Skin epidermis (tissue), 12 donors: Measurements from ENCODE around the gene CEP63.
"Not testable (repeated sequence)": the region's sequence is repeated elsewhere in the genome, so short reads cannot be mapped to it uniquely, and the experiment has no call there.

Experiments used
- H3K27ac ChIP-seq, 21 experiments: fragments of 200-600 bp; sonication (generic) in 11 of 21; one replicate each; pipeline ENCODE4 v1.5.0; 2020; ENCODE audit warnings: mild to moderate bottlenecking in 3 of 21, inconsistent platforms in 2 of 21, moderate library complexity in 2 of 21
- H3K4me3 ChIP-seq, 7 experiments: fragments of 200-600 bp; sonication (generic) in 2 of 7; one replicate each; pipeline ENCODE4 v1.5.0; 2020; ENCODE audit warnings: inconsistent platforms in 2 of 7, mild to moderate bottlenecking in 2 of 7, moderate library complexity in 1 of 7

Gene CEP63

DNA sequence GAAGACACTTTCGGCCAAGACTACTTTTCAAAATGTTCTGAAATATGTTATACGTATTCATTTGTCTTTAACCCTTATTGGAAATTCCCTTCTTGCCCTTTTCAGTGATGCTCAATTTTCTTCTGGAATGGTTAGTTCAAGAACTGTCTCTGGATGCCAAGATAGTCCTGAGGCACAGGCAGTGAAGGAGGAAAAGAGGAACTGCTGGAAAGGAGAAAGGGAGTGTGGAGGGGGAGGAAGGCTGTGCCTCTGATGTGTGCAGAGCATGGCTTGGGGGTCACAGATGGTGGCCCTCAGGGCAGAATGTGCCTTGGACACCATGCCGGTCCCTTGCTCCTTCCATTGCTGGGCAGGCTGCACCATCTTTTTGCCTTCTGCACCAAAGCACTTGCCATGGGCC lies 73.7 kb downstream of the CEP63 start:
- H3K4me3 ChIP-seq: no peak overlapping the region
- H3K27ac ChIP-seq: no peak overlapping the region

DNA sequence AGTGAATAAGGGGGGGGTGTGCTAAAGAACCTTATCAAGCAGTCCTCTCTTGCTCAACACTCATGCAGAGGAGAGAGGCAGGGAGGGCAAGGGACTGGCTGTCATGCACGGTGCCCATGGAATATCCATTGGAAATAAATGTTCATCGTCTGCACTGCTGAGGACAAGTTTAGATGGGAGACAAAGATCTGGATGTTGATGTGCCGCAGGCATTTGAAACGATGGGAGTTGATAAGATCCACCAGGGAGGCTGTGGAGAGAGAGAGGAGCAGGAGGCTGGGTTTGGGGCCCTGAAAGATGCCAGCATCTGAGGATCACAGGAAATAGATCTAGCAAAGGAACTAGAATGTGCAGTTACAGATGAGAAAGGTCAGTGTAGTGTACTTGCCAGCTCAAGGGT lies 76.2 kb downstream of the CEP63 start:
- H3K4me3 ChIP-seq: no peak overlapping the region
- no peak overlapping the region for H3K27ac ChIP-seq

DNA sequence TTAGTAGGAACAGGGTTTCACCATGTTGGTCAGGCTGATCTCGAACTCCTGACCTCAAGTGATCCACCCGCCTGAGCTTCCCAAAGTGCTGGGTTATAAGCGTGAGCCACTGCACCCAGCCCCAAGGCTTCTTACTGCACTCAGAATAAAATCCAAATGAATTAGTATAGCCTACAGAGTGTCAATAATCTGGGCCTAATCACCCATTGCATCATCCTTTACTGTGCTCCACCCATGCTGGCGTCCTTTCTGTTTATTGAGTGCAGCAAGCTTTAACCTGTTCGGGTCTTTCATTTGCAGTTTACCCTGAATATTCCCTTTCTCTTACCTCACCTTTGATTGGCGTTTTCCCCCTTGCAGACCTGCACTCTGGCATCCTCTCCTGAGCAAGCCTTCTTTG lies 77.7 kb downstream of the CEP63 start:
- no peak overlapping the region for H3K27ac ChIP-seq
- H3K4me3 ChIP-seq: no peak overlapping the region

DNA sequence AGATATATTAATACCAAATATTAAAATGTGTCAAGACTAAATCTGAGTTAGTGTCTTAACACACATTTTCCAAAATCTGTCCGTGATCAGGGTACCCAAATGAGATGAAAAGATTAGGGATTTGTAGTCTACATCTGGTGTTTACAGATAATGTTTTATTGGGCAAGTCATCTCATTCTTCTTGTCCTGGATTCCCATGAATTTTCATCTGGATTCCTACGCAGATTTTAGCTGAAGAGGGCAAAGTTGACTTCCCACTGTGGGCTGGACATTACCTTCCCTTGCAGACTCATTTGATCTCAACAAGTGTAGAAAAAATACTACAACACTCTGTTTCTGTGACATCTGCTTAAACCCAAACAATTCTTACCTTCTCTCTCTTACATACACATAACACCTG lies 79.1 kb downstream of the CEP63 start:
- Histone ChIP-seq H3K4me3 (no peak overlapping the region), H3K27ac (no peak overlapping the region)

DNA sequence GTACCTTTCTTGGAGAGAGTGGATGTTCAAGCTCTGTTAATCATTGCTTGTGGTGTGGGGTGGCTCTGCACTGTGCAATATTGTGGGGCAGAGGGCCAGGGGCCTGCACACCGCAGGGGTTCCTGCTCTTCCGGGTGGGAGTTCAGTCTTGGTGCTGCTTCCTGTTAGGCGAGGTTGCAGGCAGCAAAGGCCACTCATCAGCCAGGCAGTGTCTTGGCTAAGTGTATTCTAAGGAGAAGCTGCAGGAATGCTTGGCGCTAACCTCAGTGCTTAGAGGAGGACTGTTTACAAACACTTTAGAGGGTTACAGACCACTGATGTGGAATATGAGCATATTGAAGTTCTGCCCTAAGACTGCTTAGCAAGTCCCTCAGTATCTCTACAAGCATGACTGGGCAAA lies 81.7 kb downstream of the CEP63 start:
- Histone ChIP-seq H3K4me3 (no peak overlapping the region), H3K27ac (no peak overlapping the region)

DNA sequence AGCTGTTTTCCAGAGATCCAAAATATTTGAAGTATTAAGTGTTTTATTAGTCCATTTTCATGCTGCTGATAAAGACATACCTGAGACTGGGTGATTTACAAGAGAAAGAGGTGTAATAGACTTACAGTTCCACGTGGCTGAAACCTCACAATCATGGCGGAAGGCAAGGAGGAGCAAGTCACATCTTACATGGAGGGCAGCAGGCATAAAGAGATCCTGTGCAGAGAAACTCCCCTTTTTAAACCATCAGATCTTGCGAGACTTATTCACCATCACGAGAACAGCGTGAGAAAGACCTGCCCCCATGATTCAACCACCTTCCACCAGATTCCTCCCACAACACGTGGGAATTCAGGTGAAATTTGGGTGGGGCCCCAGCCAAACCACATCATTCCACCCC lies 82.9 kb downstream of the CEP63 start:
- Histone ChIP-seq H3K4me3 (no peak overlapping the region), H3K27ac (no peak overlapping the region)

DNA sequence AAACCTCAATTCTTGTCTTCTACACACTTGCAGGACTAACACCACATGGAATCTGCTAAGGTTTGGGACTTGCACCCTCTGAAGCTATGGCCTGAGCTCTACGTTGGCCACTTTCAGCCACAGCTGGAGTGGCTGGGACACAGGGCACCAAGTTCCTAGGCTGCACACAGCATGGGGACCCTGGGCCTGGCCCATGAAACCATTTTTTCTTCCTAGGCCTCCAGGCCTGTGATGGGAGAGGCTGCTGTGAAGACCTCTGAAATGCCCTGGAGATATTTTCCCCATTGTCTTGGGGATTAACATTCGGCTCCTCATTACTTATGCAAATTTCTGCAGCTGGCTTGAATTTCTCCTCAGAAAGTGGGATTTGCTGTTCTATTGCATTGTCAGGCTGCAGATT lies 84.0 kb downstream of the CEP63 start:
- not testable (repeated sequence) for H3K27ac ChIP-seq, H3K4me3 ChIP-seq

DNA sequence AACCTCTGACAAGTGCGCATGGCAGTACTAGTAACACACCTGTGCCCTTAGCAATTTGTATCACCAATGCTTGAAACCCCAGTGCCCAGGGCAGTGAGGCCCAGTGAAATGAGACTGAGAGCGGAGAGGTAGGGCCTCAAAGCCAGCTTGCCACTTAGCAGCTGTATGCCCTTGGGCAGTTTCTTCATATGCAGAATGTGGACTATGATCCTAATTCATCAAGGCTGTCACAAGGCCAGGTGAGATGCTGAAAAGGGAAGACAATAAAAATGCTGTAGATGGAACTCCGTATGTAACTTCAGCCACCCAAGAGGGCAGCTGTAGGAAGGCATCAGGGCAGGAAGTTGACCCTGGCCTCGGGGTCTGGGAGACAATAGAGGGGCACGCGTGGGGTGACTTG lies 90.6 kb downstream of the CEP63 start:
- Histone ChIP-seq H3K27ac (no peak overlapping the region), H3K4me3 (no peak overlapping the region)

DNA sequence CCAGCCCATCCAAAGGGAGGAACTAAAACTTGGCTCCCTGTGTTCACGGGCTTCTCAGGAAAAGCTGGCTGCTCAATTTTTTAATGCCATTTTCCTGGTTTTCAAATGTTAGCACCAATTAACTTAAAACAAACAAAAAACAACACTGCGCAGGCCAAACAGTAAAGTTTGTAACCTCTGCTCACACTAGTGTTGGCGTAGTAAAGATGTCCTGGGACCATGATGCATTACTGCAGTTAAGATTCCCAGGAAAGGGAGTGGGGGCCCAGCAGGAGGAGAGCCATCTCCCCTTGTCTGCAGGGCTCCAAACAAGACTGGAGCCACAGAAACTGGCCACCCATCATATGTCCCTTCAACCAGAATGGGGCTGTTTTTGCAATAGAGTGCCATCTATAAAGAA lies 91.0 kb downstream of the CEP63 start:
- no peak overlapping the region for H3K27ac ChIP-seq
- H3K4me3 ChIP-seq: no peak overlapping the region

DNA sequence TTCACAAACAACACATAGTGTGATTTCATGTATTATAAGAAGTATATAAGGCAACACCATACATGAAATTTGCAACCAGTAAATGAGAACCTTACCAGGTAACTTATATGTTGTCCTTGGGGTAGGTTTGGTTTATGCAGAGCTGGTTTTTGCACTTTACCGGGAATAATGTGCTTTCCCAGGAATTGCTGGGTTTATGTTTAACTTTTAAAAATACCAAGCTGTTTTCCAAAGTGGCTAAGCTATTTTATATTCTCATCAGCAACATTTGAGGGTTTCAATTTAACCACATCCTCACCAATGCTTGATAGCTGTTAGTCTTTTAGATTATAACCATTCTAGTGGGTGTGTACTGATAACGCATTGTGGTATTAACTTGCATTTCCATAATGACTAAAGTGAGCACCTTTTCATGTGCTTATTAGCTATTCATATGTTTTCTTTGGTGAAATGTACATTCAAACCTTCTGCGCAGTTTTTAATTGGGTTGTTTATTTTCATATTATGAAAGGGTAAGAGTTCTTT lies 93.3 kb downstream of the CEP63 start:
- H3K27ac ChIP-seq: no peak overlapping the region

DNA sequence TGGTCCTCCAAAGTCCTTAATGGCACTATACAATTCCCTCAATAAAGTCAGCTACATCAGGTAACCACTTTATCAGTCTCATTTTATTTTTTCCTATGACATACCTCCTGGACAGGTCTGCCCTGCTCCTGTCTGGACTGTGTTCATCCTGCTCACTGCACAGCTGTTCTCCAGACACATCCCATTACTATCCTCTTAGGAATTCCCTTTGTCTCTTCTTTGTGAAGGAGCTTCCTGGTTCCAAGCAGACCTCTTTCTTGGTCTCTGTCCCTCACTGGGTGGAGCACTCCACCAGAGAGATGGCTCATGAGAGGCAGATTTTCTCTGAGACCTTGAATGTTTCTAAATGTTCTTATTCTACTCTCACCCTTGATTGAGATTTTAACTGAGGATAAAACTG lies 104.9 kb downstream of the CEP63 start:
- Histone ChIP-seq H3K27ac (peak overlapping the region in 1 of 21 experiments; percentile 27), H3K4me3 (no peak overlapping the region)

More for the DNA sequence above, 93.3 kb downstream of the CEP63 start:
- H3K4me3 ChIP-seq: no peak overlapping the region

DNA sequence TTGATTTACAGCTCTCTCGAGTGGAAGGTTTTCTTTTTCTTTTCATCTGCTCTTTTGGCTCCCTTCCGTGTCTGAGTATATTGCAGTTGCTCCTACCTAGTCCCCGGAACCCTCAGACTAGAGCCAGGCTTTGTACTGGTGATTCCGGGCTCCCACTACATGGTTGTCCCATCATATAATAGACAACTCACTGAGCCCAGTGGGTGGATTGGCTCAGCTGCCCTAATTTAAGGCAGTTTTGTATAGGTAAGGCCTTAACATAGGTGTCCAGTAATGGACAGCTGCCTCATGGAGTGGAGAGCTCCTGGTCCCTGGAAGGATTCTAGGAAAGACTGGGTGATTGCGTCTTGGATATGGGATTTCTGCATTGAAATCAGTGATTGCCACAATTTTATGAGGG lies 106.9 kb downstream of the CEP63 start:
- no peak overlapping the region for H3K4me3 ChIP-seq

DNA sequence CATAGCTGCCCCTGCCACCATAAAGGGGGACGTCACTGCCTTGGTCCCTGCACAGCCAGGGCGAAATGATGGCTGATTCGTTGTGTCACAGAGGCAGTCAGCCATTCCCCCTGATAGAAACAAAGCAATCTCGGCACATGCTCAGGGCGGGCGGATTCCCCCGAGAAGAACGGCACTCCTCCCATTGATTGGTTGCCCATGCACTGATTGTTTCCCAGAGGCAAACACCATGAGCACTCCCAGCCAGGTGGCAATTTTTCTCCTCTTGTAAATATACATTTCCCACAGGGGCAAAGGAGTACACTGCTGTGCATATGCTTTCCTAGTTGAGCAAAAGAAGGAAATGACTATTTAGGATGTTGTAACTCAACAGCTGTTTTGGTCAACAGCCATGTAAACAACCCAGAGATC lies 108.5 kb downstream of the CEP63 start:
- Histone ChIP-seq H3K4me3 (no peak overlapping the region), H3K27ac (peak overlapping the region in 1 of 21 experiments; percentile 25)

More for the DNA sequence above, 106.9 kb downstream of the CEP63 start:
- no peak overlapping the region for H3K27ac ChIP-seq

DNA sequence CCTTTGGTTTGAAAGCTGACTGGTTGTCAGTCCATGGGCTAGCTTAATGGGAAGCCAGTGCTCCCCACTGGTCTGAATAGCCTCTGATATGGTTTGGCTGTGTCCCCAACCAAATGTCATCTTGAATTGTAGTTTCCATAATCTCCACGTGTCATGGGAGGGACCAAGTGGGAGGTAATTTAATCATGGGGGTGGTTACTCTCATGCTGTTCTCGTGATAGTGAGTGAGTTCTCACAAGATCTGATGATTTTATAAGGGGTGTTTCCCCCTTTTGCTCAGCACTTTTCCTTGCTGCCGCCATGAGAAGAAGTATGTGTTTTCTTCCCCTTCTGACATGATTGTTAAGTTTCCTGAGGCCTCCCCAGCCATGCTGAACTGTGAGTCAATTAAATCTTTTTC lies 109.1 kb downstream of the CEP63 start:
- not testable (repeated sequence) for H3K27ac ChIP-seq, H3K4me3 ChIP-seq

DNA sequence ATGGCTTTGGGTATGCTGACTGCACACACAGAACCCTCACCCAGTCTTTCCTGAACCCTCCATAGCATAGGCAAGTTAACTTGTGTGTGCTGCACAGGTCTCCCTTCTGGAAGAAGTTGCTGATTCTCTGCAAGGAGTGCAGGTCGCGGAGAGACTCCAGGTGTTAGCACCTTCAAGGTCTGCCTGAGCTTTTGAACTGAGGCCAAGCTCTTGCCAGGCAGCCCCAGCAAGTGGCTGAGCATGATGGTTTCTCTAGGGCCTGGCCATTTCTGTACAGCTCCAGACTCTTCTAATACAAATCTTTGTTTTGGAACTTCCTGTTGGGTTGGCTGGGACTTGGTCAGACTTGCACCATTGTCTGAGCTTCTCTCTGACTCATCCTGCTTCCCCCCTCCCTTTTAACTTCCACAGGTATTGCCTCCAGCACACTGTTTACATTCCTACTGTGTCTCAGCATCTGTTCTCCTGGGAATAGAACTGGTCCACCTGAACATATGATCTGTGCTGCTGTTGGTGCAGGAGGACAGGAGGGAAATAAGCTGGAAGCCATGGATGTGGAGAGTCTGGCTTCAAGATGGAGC lies 111.6 kb downstream of the CEP63 start:
- H3K4me3 ChIP-seq: no peak overlapping the region
- H3K27ac ChIP-seq: peak overlapping the region in 5 of 21 experiments; percentile 5 to 74 (median 22)

DNA sequence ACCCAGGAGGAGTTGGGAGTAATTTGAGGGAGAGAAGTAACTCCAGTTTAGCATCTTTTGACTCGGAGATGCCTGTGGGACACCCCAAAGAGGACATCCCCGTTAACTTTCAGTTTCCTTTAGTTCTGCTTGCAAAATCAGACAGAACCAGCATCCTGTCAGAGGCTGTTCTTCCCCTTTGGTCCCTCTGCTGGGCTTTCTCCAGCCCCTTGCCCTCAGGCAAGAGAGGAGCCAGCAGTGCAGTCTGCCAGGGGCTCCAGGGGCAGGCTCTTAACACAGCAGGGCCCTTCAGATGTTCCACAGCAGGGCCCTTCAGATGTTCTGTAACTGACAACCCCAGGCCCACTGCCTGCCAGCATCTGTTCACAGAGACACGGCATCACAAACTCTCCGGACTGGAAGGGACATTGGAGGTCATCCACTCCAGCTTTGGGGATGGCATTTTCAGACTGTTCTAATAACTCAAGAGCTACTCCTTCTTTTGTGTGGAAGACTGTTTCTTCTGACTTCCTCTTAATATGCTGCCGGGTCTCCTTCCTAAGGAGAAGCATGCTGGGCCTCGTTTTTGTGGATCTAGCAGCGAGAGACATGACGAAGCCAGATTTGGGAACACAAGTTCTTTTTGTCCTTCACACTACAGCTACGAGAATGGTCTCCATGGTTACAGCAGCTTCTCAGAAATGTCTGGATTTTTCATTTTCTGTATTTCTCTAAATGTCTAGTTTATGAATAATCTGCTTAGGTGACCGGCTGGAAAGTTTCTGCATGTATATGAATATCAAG lies 113.1 kb downstream of the CEP63 start:
- H3K27ac ChIP-seq: peak overlapping the region in 1 of 21 experiments; percentile 17
- H3K4me3 ChIP-seq: no peak overlapping the region

DNA sequence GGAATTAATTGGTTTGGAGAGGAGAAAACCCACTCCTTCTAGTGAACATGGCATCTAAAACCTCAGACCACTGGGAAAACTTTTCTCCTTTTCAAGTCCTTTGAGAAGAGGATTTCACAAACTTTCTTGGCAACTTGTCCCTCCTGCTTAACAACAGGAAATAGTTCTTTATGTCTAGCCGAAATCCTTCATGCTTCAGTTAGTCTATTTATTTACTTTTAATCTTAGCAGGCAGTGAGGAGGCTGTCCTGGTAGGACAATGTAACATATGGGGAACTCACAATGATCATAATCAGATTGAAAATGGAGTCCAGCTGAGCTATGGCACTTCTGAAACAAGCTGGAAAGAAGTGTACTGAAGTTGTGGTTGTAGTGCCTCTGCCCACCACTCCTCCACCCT lies 114.3 kb downstream of the CEP63 start:
- Histone ChIP-seq H3K4me3 (no peak overlapping the region), H3K27ac (no peak overlapping the region)

DNA sequence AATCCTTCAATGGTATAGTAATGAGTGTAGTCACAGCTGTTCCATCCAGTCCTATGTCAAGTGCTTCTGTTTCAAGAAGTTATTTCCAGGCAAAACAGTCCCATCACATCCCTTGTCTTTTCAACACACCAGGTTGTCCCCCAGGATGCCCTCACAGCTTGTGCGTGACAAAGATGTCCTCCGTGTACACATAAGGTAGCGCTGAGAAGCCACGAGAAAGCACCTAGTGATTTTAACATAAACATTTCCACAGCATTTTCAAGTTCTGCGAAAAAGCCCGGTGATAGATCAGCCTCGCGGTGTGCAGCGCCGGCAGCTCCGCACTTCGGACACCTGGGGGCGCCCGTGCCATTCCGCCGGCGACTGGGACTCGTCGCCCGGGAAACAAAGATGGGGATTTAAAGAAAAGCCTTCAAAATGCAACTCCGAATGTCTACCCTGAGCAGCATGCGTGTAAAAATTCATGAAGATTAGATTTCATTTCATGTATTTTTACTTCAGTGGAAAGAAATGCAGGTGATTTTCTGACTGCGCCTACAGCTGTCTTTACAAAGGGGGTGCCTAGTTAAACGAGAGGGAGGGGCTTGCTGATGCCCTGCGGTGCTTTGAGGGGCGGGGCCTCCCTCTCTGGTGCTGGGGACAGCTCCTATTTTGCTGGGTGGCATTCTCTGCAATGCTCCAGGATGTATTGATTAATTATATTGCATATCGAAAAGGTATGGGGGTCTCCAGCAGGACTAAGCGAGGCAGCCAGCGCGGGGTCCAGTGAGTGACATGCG lies 115.0 kb downstream of the CEP63 start:
- Histone ChIP-seq H3K27ac (no peak overlapping the region), H3K4me3 (no peak overlapping the region)

DNA sequence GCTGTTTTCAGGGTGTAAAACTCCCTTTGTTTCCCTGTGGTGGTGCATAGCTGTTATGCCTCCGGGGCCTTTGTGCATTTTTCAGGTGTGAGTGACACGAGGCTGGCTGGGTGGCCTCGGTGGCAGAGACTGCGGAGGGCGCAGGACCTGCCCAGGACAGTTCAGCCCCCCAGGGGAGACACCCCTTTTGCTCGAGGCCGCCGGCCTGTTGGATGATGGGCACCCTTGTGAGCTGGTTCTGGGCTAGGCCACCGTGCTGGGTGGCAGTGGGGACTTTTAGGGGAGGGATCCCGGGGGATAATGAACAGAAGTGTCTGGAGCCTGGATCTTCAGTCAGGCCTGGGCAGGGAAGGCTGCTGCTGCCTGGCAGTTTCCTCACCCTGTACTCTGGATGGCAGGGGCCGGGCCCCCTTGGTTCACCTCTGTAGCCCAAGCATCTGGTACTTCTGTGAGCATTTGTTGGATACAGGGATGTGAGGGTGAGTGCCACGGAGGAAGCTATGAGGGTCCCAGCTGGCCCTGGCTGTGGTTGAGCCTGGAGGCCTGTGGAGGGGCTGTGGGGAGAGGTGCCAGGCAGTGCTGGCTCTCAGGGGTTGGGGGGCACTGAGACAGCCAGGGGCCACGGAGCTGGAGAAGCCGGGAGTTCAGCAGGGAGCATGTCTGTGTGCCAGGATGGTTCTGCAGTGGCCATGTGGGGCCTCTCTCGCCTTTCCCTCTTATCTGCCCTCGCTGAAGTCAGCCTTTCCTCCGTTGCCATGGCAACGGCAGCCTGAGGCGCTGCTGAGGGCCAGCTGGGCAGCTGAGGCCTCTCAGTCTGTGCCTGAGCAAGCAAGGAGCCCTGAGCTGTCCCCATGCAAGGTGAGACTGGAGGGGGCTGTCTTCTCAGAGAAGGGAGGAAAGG lies 115.9 kb downstream of the CEP63 start:
- H3K4me3 ChIP-seq: no peak overlapping the region
- no peak overlapping the region for H3K27ac ChIP-seq

DNA sequence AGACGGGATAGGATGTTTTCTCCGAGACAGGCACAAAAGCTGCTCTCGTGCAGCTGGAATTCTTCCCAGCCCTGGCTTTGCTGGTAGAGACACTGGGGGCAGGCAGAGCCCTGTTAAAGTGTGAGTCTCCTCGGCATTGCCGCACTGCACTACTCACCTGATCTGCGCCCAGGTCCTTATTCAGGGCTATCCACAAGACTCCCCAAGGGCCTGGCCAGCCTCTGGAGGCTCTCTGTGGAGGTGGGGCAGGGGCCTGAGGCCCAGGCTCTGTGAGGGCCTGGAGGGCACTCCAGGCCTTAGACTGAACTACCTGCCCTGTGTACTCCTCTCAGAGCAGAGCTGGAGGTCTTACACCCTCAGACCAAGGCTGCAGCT lies 116.6 kb downstream of the CEP63 start:
- H3K27ac ChIP-seq: no peak overlapping the region
- no peak overlapping the region for H3K4me3 ChIP-seq
